MM.1S (cell line): Measurements from ENCODE around the gene HVCN1.

Experiments
- DNase-seq: peaks from one replicate; pipeline ENCODE4 v3.0.0-alpha.2; 2015
- H2AFZ ChIP-seq: fragments of 300-600 bp; sonication (generic); 2 replicates; pipeline ENCODE4 v1.6.0; 2016; ENCODE audit warnings: antibody characterized with exemption, low read length
- H3F3A ChIP-seq: fragments of 300-600 bp; sonication (generic); 2 replicates; pipeline ENCODE4 v1.6.1; 2016; ENCODE audit warnings: mild to moderate bottlenecking, antibody characterized with exemption, low read length, moderate library complexity, mixed read lengths; ENCODE audit not compliant: insufficient read depth
- H3K27ac ChIP-seq: fragments of 300-600 bp; sonication (generic); 2 replicates; pipeline ENCODE4 v1.5.1; 2016; ENCODE audit warnings: mild to moderate bottlenecking, low read length
- H3K27me3 ChIP-seq: fragments of 300-600 bp; sonication (generic); replicated peaks from 2 replicates; pipeline ENCODE4 v1.6.0; 2016; ENCODE audit warnings: low read length; ENCODE audit not compliant: insufficient read depth
- H3K36me3 ChIP-seq: fragments of 300-600 bp; sonication (generic); replicated peaks from 2 replicates; pipeline ENCODE4 v1.6.1; 2016; ENCODE audit warnings: mild to moderate bottlenecking, low read length, mixed read lengths; ENCODE audit not compliant: insufficient read depth
- H3K4me1 ChIP-seq: fragments of 300-600 bp; sonication (generic); 2 replicates; pipeline ENCODE4 v1.6.1; 2016; ENCODE audit warnings: low read length, mixed read lengths
- H3K4me2 ChIP-seq: fragments of 300-600 bp; sonication (generic); 2 replicates; pipeline ENCODE4 v1.6.0; 2016; ENCODE audit warnings: low read depth, low read length
- H3K4me3 ChIP-seq: fragments of 300-600 bp; sonication (generic); 2 replicates; pipeline ENCODE4 v1.5.1; 2016; ENCODE audit warnings: low read length, mixed read lengths
- H3K79me2 ChIP-seq: fragments of 300-600 bp; sonication (generic); 2 replicates; pipeline ENCODE4 v1.6.1; 2016; ENCODE audit warnings: mixed run types, low read length, mixed read lengths
- H3K9ac ChIP-seq: fragments of 300-600 bp; sonication (generic); 2 replicates; pipeline ENCODE4 v1.6.1; 2016; ENCODE audit warnings: low read length, mixed read lengths
- H3K9me2 ChIP-seq: fragments of 300-600 bp; sonication (generic); replicated peaks from 2 replicates; pipeline ENCODE4 v1.6.1; 2016; ENCODE audit warnings: mild to moderate bottlenecking, low read length, mixed read lengths; ENCODE audit not compliant: insufficient read depth
- H3K9me3 ChIP-seq: fragments of 300-600 bp; sonication (generic); replicated peaks from 2 replicates; pipeline ENCODE4 v1.6.1; 2016; ENCODE audit warnings: mild to moderate bottlenecking, low read length, mixed read lengths; ENCODE audit not compliant: insufficient read depth
- H4K20me1 ChIP-seq: fragments of 300-600 bp; sonication (generic); 2 replicates; pipeline ENCODE4 v1.6.1; 2016; ENCODE audit warnings: mild to moderate bottlenecking, low read length, moderate library complexity, mixed read lengths; ENCODE audit not compliant: insufficient read depth
- CTCF ChIP-seq: fragments of 300-600 bp; sonication (generic); IDR thresholded peaks from 2 replicates; pipeline ENCODE4 v1.5.1; 2016; ENCODE audit warnings: antibody characterized with exemption, low read length, mixed read lengths
- EZH2 ChIP-seq: fragments of 300-600 bp; sonication (generic); optimal IDR thresholded peaks from 2 replicates; pipeline ENCODE3; 2017; ENCODE audit warnings: low read depth, mild to moderate bottlenecking, antibody characterized with exemption, low read length, mixed read lengths
- EZH2phosphoT487 ChIP-seq: fragments of 300-600 bp; sonication (generic); IDR thresholded peaks from 2 replicates; pipeline ENCODE4 v1.6.1; 2018; ENCODE audit warnings: antibody characterized with exemption, low read length

The HVCN1 gene

GRCh38 chr12:110680032-110680431, 8.9 kb downstream of the HVCN1 start:
- TF ChIP-seq CTCF (no peak), EZH2 (no peak), EZH2phosphoT487 (no peak)
- Histone ChIP-seq H3K4me1 (peaks cover 20% of the 10 kb centered on the region), H3K79me2 (no peaks in the 10 kb centered on the region), H3K27me3 (no peaks in the 10 kb centered on the region), H3F3A (0 out of 2 replicates have a peak, but pooled peaks cover 4% of the 10 kb centered on the region), H4K20me1 (no peaks in the 10 kb centered on the region), H3K9me3 (no peaks in the 10 kb centered on the region), H3K9ac (no peak overlapping the region), H3K4me2 (no peak overlapping the region), H3K36me3 (no peaks in the 10 kb centered on the region), H3K9me2 (no peaks in the 10 kb centered on the region), H3K27ac (no peak overlapping the region), H3K4me3 (no peak overlapping the region), H2AFZ (no peak overlapping the region)
- DNase-seq = no peak

GRCh38 chr12:110679201-110679600, 9.7 kb downstream of the HVCN1 start:
- Histone ChIP-seq H3F3A (0 out of 2 replicates have a peak, but pooled peaks cover 4% of the 10 kb centered on the region), H3K9me2 (no peaks in the 10 kb centered on the region), H3K79me2 (no peaks in the 10 kb centered on the region), H3K9me3 (no peaks in the 10 kb centered on the region), H3K9ac (no peak overlapping the region), H3K4me2 (no peak overlapping the region), H3K36me3 (no peaks in the 10 kb centered on the region), H2AFZ (no peak overlapping the region), H3K27ac (no peak overlapping the region), H3K4me3 (no peak overlapping the region), H4K20me1 (no peaks in the 10 kb centered on the region), H3K27me3 (no peaks in the 10 kb centered on the region), H3K4me1 (peaks cover 22% of the 10 kb centered on the region)
- TF ChIP-seq CTCF (no peak), EZH2 (no peak), EZH2phosphoT487 (no peak)
- no peak for DNase-seq

- Histone ChIP-seq H4K20me1 (no peaks in the 10 kb centered on the region), H3K4me3 (no peak overlapping the region), H2AFZ (no peak overlapping the region), H3K4me1 (peaks cover 32% of the 10 kb centered on the region), H3K79me2 (no peaks in the 10 kb centered on the region), H3K9me3 (no peaks in the 10 kb centered on the region), H3K9ac (no peak overlapping the region), H3K9me2 (no peaks in the 10 kb centered on the region), H3K4me2 (no peak overlapping the region), H3K27me3 (no peaks in the 10 kb centered on the region), H3K36me3 (no peaks in the 10 kb centered on the region), H3F3A (0 out of 2 replicates have a peak, but pooled peaks cover 4% of the 10 kb centered on the region), H3K27ac (peak overlapping the region; percentile 41; the same call in 1 of the 2 replicates)
- no peak for DNase-seq
- TF ChIP-seq EZH2phosphoT487 (no peak), CTCF (no peak), EZH2 (no peak)
Observed at GRCh38 chr12:110677982-110678381, 10.9 kb downstream of the HVCN1 start.
